Caco-2 (cell line): Measurements from ENCODE around the gene SLC2A9. TPM values are rescaled to one million over a fixed set of nuclear protein-coding genes. Genes with fewer than 3 reads are reported as not detected.

ENCODE experiments used
- BruUV-seq: library from RNA; stranded (reverse); fragments of 400-500 nt; replicated peaks from 2 replicates; lab custom pipeline; 2021; lab: Mats Ljungman, UMichigan
- CTCF ChIA-PET: fragments of 300-600 bp; sonication (Branson Sonifier 250); formaldehyde crosslinking; loops from one replicate; lab custom pipeline; 2022; ENCODE audit warnings: antibody characterized with exemption; lab: Charles Lee
- POLR2A ChIA-PET: fragments of 300-600 bp; sonication (Branson Sonifier 250); formaldehyde crosslinking; loops from one replicate; lab custom pipeline; 2022; ENCODE audit warnings: antibody characterized with exemption; lab: Charles Lee
- DNase-seq, 2 experiments: peaks; one replicate each; pipeline versions ENCODE4 v3.0.0 to v3.0.0-alpha.2; 2020 to 2022
- H3K27me3 ChIP-seq: replicated peaks from 2 replicates; pipeline ENCODE4 v1.6.0; 2011; ENCODE audit warnings: low read length; ENCODE audit not compliant: control insufficient read depth, insufficient read depth
- H3K36me3 ChIP-seq: 2 replicates; pipeline ENCODE4 v1.5.1; 2011; ENCODE audit warnings: low read length; ENCODE audit not compliant: control insufficient read depth, insufficient read depth
- H3K4me1 ChIP-seq: fragments of 250-450 bp; sonication (Bioruptor Pico); 2 replicates; pipeline ENCODE4 v1.5.1; 2020; ENCODE audit warnings: mild to moderate bottlenecking
- H3K4me3 ChIP-seq: 2 replicates; pipeline ENCODE4 v1.5.1; 2011; ENCODE audit warnings: low read depth, mild to moderate bottlenecking, control low read depth, low read length
- H3K9me3 ChIP-seq: fragments of 250-450 bp; sonication (Bioruptor Pico); 2 replicates; pipeline ENCODE4 v1.5.1; 2020; ENCODE audit warnings: mild to moderate bottlenecking, moderate library complexity
- H3K27ac Mint-ChIP-seq: one replicate; pipeline ENCODE4 v1.8.0; 2022; ENCODE audit warnings: mixed read lengths; ENCODE audit not compliant: unreplicated experiment
- H3K27me3 Mint-ChIP-seq: one replicate; pipeline ENCODE4 v1.8.0; 2022; ENCODE audit warnings: mixed read lengths; ENCODE audit not compliant: insufficient read depth, unreplicated experiment
- H3K36me3 Mint-ChIP-seq: one replicate; pipeline ENCODE4 v1.8.0; 2022; ENCODE audit warnings: mild to moderate bottlenecking, mixed read lengths; ENCODE audit not compliant: insufficient read depth, unreplicated experiment
- H3K4me1 Mint-ChIP-seq: one replicate; pipeline ENCODE4 v1.8.0; 2022; ENCODE audit warnings: low read depth, mixed read lengths; ENCODE audit not compliant: unreplicated experiment
- H3K4me3 Mint-ChIP-seq: one replicate; pipeline ENCODE4 v1.8.0; 2022; ENCODE audit warnings: mild to moderate bottlenecking, moderate library complexity, mixed read lengths; ENCODE audit not compliant: unreplicated experiment
- H3K9me3 Mint-ChIP-seq: one replicate; pipeline ENCODE4 v1.8.0; 2022; ENCODE audit warnings: mixed read lengths; ENCODE audit not compliant: unreplicated experiment
- CTCF ChIP-seq, 2 experiments: fragments of 200-600 bp in 1 of 2; IDR thresholded peaks; 1 replicate in 1 of 2; 2 replicates in 1 of 2; pipeline versions ENCODE4 v1.5.1 to v1.8.0; 2011 to 2022; ENCODE audit warnings: antibody characterized with exemption in 1 of 2, control low read depth in 1 of 2, inconsistent platforms in 1 of 2, low read depth in 1 of 2, low read length in 1 of 2, mild to moderate bottlenecking in 1 of 2, moderate library complexity in 1 of 2; ENCODE audit not compliant: insufficient read depth in 1 of 2, severe bottlenecking in 1 of 2, unreplicated experiment in 1 of 2
- intact Hi-C: fragments of 100-400 bp; cut with micrococcal nuclease; formaldehyde crosslinking; loops from one replicate; pipeline ENCODE4 v1.10.0; 2022; ENCODE audit not compliant: unreplicated experiment
- total RNA-seq: library from RNA; stranded (reverse); gene quantifications from 2 replicates; pipeline ENCODE4 v1.2.3, GENCODE V29; 2022

SLC2A9 gene
- total RNA-seq, 1 experiment from 2014 or later, result 21.0 TPM

DNA sequence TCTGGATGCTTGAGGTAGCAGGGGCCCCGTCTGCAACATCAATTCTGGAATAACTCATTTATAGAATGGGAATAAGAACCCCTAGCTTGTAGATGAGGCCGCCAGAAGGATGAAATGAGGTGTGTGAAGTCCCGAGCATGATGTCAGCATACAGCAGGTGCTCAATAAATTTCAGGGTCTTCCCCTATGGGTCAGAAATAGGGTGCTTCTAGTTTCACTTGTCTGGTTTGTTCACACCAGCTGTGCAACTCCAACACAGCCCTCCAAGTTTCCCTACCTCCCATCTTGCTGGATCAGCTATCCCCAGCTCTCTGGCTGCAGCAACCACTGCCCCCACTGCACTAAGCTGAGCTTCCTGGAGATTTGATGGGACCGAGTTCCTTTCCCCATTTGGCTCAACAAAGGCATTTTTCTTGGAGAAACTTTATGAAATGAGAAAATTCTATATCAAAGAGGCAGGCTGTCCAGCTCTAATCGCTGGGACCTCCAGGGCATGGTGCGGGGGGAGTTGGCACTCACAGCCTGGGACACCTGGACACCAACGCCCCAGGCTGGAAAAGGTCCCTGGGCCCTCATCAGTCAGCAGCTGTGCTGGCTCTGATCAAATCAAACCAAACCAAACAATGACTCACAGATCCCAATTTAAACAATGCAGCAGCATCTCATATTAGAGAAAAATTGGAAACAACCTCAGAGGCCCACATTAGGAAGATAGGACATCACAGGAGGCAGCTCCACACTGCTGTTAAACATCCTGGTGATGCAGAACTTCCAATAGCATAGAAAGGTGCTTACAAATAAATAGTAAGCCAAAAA lies 13.3 kb downstream of the SLC2A9 start:
- no peaks in the 10 kb centered on the region for H3K27me3 ChIP-seq
- POLR2A ChIA-PET, result no interaction called here
- Mint-ChIP-seq H3K4me3 (no peak overlapping the region), H3K27me3 (no peaks in the 10 kb centered on the region), H3K27ac (peak overlapping the region; percentile 17), H3K4me1 (no peaks in the 10 kb centered on the region), H3K9me3 (no peaks in the 10 kb centered on the region), H3K36me3 (no peaks in the 10 kb centered on the region)
- no peak for DNase-seq
- intact Hi-C loops, result no loop called here
- no peak for TF ChIP-seq CTCF (IDR thresholded peaks at IDR 0.05; ENCODE audit: insufficient read depth in 1 of 2, low read depth in 1 of 2, low read length in 1 of 2, severe bottlenecking in 1 of 2, unreplicated experiment in 1 of 2)
- no peaks in the 10 kb centered on the region for H3K9me3 ChIP-seq
- H3K4me3 ChIP-seq, result no peak overlapping the region
- peaks cover 7% of the 10 kb centered on the region for H3K4me1 ChIP-seq
- H3K36me3 ChIP-seq, result no peaks in the 10 kb centered on the region
- CTCF ChIA-PET, result no interaction called here
- BruUV-seq, result no TSS peak

GRCh38 chr4:10007436-10007740 lies 13.9 kb downstream of the SLC2A9 start:
- H3K27me3 Mint-ChIP-seq, result no peaks in the 10 kb centered on the region
- H3K27ac Mint-ChIP-seq, result no peak overlapping the region
- Histone ChIP-seq H3K27me3 (no peaks in the 10 kb centered on the region), H3K36me3 (no peaks in the 10 kb centered on the region), H3K4me1 (peaks cover 7% of the 10 kb centered on the region), H3K4me3 (no peak overlapping the region), H3K9me3 (no peaks in the 10 kb centered on the region)
- no peaks in the 10 kb centered on the region for H3K4me1 Mint-ChIP-seq
- ChIA-PET POLR2A (no interaction called here), CTCF (no interaction called here)
- H3K9me3 Mint-ChIP-seq, result no peaks in the 10 kb centered on the region
- no peak overlapping the region for H3K4me3 Mint-ChIP-seq
- TF ChIP-seq CTCF (IDR thresholded peaks at IDR 0.05; ENCODE audit: insufficient read depth in 1 of 2, low read depth in 1 of 2, low read length in 1 of 2, severe bottlenecking in 1 of 2, unreplicated experiment in 1 of 2), result no peak
- no peak for DNase-seq
- BruUV-seq, result no TSS peak
- H3K36me3 Mint-ChIP-seq, result no peaks in the 10 kb centered on the region
- intact Hi-C loops, result no loop called here

- Histone ChIP-seq H3K36me3 (no peaks in the 10 kb centered on the region), H3K9me3 (no peaks in the 10 kb centered on the region), H3K27me3 (no peaks in the 10 kb centered on the region), H3K4me3 (no peak overlapping the region), H3K4me1 (peaks cover 7% of the 10 kb centered on the region)
- H3K27me3 Mint-ChIP-seq, result no peaks in the 10 kb centered on the region
- intact Hi-C loops, result no loop called here
- no TSS peak for BruUV-seq
- H3K4me1 Mint-ChIP-seq, result no peaks in the 10 kb centered on the region
- H3K9me3 Mint-ChIP-seq, result no peaks in the 10 kb centered on the region
- no peak overlapping the region for H3K27ac Mint-ChIP-seq
- H3K4me3 Mint-ChIP-seq, result no peak overlapping the region
- TF ChIP-seq CTCF (IDR thresholded peaks at IDR 0.05; ENCODE audit: insufficient read depth in 1 of 2, low read depth in 1 of 2, low read length in 1 of 2, severe bottlenecking in 1 of 2, unreplicated experiment in 1 of 2), result no peak
- no peak for DNase-seq
- POLR2A ChIA-PET, result no interaction called here
- CTCF ChIA-PET, result no interaction called here
- H3K36me3 Mint-ChIP-seq, result no peaks in the 10 kb centered on the region
Measured at GRCh38 chr4:10006601-10007435, 14.5 kb downstream of the SLC2A9 start.
